Breast epithelium (tissue), 3 donors: ENCODE results near the gene KRTAP19-8.

Source experiments
- CTCF ChIP-seq, 3 donors: fragments of 450-650 bp; IDR thresholded peaks; one replicate each; pipeline ENCODE4 v1.5.1; 2016 to 2017; ENCODE audit warnings: antibody characterized with exemption in 3 of 3, mild to moderate bottlenecking in 3 of 3, moderate library complexity in 3 of 3
- POLR2A ChIP-seq: fragments of 450-650 bp; IDR thresholded peaks from one replicate; pipeline ENCODE4 v1.6.1; 2016; ENCODE audit warnings: antibody characterized with exemption, mild to moderate bottlenecking, moderate library complexity
- POLR2AphosphoS5 ChIP-seq, 3 donors: sonication (generic); formaldehyde crosslinking; IDR thresholded peaks; one replicate each; pipeline ENCODE4 v1.6.1; 2017; ENCODE audit warnings: antibody characterized with exemption in 3 of 3

- TF ChIP-seq CTCF (IDR thresholded peaks at IDR 0.05): no peak
- no peak for TF ChIP-seq POLR2AphosphoS5 (IDR thresholded peaks at IDR 0.05)
- no peak for TF ChIP-seq POLR2A
These were observed 37.6 kb upstream of the KRTAP19-8 start for GRCh38 chr21:31075848-31076247.
